Right lobe of liver (tissue), 4 donors: ENCODE data around the gene FOXN4.

Source experiments
- POLR2A ChIP-seq: fragments of 450-650 bp; IDR thresholded peaks from one replicate; pipeline ENCODE4 v1.6.1; 2017; ENCODE audit warnings: antibody characterized with exemption, mild to moderate bottlenecking
- TF ChIP-seq, protein P1 (sequence below), 4 donors: fragments of 200-600 bp in 3 of 4; fragments of 450-650 bp in 1 of 4; IDR thresholded peaks; one replicate each; pipeline versions ENCODE4 v1.5.1 to v1.8.0; 2016 to 2022; ENCODE audit warnings: antibody characterized with exemption in 4 of 4, mild to moderate bottlenecking in 2 of 4
- donor health status: DM: no; HTN: no; CAD: no.
- donor health status: DM: no; HTN: no; CAD: no.
- donor health status: DM: no; HTN: yes; CAD: no.

DNA sequence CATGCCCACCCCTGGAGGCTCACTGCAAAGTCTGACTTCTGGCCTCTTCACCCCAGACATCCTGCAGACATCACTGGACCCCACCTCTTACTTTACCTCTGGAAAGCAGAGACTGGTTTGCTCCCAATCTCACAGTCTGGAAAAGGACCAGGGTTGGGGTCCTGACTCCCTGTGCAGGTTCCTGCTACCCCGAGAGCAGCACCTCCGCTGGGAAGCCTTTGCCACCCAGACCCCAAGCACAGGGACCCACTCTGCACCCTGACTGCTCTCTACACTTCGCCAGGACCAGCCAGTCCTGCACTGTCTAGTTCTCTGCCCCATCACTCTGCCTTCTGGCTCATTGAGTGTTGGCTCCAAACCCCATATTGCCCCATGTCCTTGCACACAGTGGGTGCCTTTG, 16.0 kb downstream of the FOXN4 start:
- TF ChIP-seq, protein P1, sequence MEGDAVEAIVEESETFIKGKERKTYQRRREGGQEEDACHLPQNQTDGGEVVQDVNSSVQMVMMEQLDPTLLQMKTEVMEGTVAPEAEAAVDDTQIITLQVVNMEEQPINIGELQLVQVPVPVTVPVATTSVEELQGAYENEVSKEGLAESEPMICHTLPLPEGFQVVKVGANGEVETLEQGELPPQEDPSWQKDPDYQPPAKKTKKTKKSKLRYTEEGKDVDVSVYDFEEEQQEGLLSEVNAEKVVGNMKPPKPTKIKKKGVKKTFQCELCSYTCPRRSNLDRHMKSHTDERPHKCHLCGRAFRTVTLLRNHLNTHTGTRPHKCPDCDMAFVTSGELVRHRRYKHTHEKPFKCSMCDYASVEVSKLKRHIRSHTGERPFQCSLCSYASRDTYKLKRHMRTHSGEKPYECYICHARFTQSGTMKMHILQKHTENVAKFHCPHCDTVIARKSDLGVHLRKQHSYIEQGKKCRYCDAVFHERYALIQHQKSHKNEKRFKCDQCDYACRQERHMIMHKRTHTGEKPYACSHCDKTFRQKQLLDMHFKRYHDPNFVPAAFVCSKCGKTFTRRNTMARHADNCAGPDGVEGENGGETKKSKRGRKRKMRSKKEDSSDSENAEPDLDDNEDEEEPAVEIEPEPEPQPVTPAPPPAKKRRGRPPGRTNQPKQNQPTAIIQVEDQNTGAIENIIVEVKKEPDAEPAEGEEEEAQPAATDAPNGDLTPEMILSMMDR (IDR thresholded peaks at IDR 0.05): no peak
- no peak for TF ChIP-seq POLR2A
